ENCODE measurements around the gene UPK3A.

Gene UPK3A

GRCh38 chr22:45265535-45265934 lies 19.2 kb upstream of the UPK3A start:
- DNase-seq (ENCODE audit: low read depth): no peak
- TF ChIP-seq CTCF (IDR thresholded peaks at IDR 0.05; ENCODE audit: low read length, missing control alignments): no peak
- no peak overlapping the region for H3K4me3 ChIP-seq (replicated peaks; ENCODE audit: low read depth, low read length)

GRCh38 chr22:45268167-45268957 lies 16.4 kb upstream of the UPK3A start:
- DNase-seq (ENCODE audit: low read depth): no peak
- TF ChIP-seq CTCF (IDR thresholded peaks at IDR 0.05; ENCODE audit: low read length, missing control alignments): no peak

GRCh38 chr22:45268958-45269844 lies 15.5 kb upstream of the UPK3A start:
- peak overlapping the region; percentile 59 for H3K4me3 ChIP-seq (replicated peaks; ENCODE audit: low read depth, low read length)
- peak; percentile 26 for TF ChIP-seq CTCF (IDR thresholded peaks at IDR 0.05; ENCODE audit: low read length, missing control alignments)
- DNase-seq (ENCODE audit: low read depth): peak; percentile 74

More at GRCh38 chr22:45268167-45268957, 16.4 kb upstream of the UPK3A start:
- H3K4me3 ChIP-seq (replicated peaks; ENCODE audit: low read depth, low read length): peak overlapping the region; percentile 59

GRCh38 chr22:45270095-45271020 lies 14.4 kb upstream of the UPK3A start:
- TF ChIP-seq CTCF (IDR thresholded peaks at IDR 0.05; ENCODE audit: low read length, missing control alignments): no peak
- no peak overlapping the region for H3K4me3 ChIP-seq (replicated peaks; ENCODE audit: low read depth, low read length)
- no peak for DNase-seq (ENCODE audit: low read depth)

- no peak overlapping the region for H3K4me3 ChIP-seq (replicated peaks; ENCODE audit: low read depth, low read length)
- no peak for DNase-seq (ENCODE audit: low read depth)
- TF ChIP-seq CTCF (IDR thresholded peaks at IDR 0.05; ENCODE audit: low read length, missing control alignments): no peak
Measured at GRCh38 chr22:45271667-45272201, 13.0 kb upstream of the UPK3A start.

GRCh38 chr22:45272498-45272897 lies 12.3 kb upstream of the UPK3A start:
- no peak for DNase-seq (ENCODE audit: low read depth)

More at GRCh38 chr22:45272498-45272897, 12.3 kb upstream of the UPK3A start:
- no peak overlapping the region for H3K4me3 ChIP-seq (replicated peaks; ENCODE audit: low read depth, low read length)
- TF ChIP-seq CTCF (IDR thresholded peaks at IDR 0.05; ENCODE audit: low read length, missing control alignments): no peak
